ENCODE results near the gene SETX.

SETX gene

GRCh38 chr9:132364068-132364467, 9.3 kb upstream of the SETX start:
- H3K4me3 ChIP-seq (ENCODE audit: insufficient read depth, low read length, poor library complexity, severe bottlenecking), result no peak overlapping the region
- TF ChIP-seq CTCF (IDR thresholded peaks at IDR 0.05; ENCODE audit: insufficient read depth, low read length, poor library complexity, severe bottlenecking) (no peak), EZH2phosphoT487 (conservative IDR thresholded peaks at IDR 0.05; ENCODE audit: low read length) (no peak)
- no peak overlapping the region for H3K4me2 ChIP-seq (ENCODE audit: low read depth, low read length, poor library complexity, severe bottlenecking)
- H3K9me3 ChIP-seq (ENCODE audit: insufficient read depth, low read length), result no peaks in the 10 kb centered on the region
- no peaks in the 10 kb centered on the region for H3K9me2 ChIP-seq (replicated peaks; ENCODE audit: insufficient read depth, low read length)
- no peaks in the 10 kb centered on the region for H4K20me1 ChIP-seq (ENCODE audit: low read depth, low read length)
- no peak overlapping the region for H2AFZ ChIP-seq (ENCODE audit: low read depth, low read length, severe bottlenecking)
- H3K79me2 ChIP-seq (ENCODE audit: insufficient read depth, low read length), result no peaks in the 10 kb centered on the region
- no peaks in the 10 kb centered on the region for H3K27me3 ChIP-seq (ENCODE audit: low read length)
- H3K27ac ChIP-seq (ENCODE audit: low read depth, low read length), result no peak overlapping the region
- H3F3A ChIP-seq (ENCODE audit: insufficient read depth), result peaks cover 3% of the 10 kb centered on the region; the same call in 1 of the 2 replicates
- H3K36me3 ChIP-seq (ENCODE audit: low read length), result no peaks in the 10 kb centered on the region
- H3K9ac ChIP-seq (ENCODE audit: low read length), result no peak overlapping the region

- Histone ChIP-seq H3K27ac (ENCODE audit: low read depth, low read length) (no peak overlapping the region), H3K4me3 (ENCODE audit: insufficient read depth, low read length, poor library complexity, severe bottlenecking) (no peak overlapping the region), H3K79me2 (ENCODE audit: insufficient read depth, low read length) (peaks cover 20% of the 10 kb centered on the region), H2AFZ (ENCODE audit: low read depth, low read length, severe bottlenecking) (no peak overlapping the region), H3K9me3 (ENCODE audit: insufficient read depth, low read length) (no peaks in the 10 kb centered on the region), H3K9me2 (replicated peaks; ENCODE audit: insufficient read depth, low read length) (no peaks in the 10 kb centered on the region), H3K36me3 (ENCODE audit: low read length) (peaks cover 6% of the 10 kb centered on the region), H3K27me3 (ENCODE audit: low read length) (no peaks in the 10 kb centered on the region), H4K20me1 (ENCODE audit: low read depth, low read length) (no peaks in the 10 kb centered on the region), H3K4me2 (ENCODE audit: low read depth, low read length, poor library complexity, severe bottlenecking) (no peak overlapping the region), H3F3A (ENCODE audit: insufficient read depth) (peaks cover 30% of the 10 kb centered on the region), H3K9ac (ENCODE audit: low read length) (no peak overlapping the region)
- TF ChIP-seq EZH2phosphoT487 (conservative IDR thresholded peaks at IDR 0.05; ENCODE audit: low read length) (no peak), CTCF (IDR thresholded peaks at IDR 0.05; ENCODE audit: insufficient read depth, low read length, poor library complexity, severe bottlenecking) (no peak)
Observed at GRCh38 chr9:132357764-132358163, 3.0 kb upstream of the SETX start.

- H3K9ac ChIP-seq (ENCODE audit: low read length), result no peak overlapping the region
- H3K4me3 ChIP-seq (ENCODE audit: insufficient read depth, low read length, poor library complexity, severe bottlenecking), result no peak overlapping the region
- TF ChIP-seq EZH2phosphoT487 (conservative IDR thresholded peaks at IDR 0.05; ENCODE audit: low read length) (no peak), CTCF (IDR thresholded peaks at IDR 0.05; ENCODE audit: insufficient read depth, low read length, poor library complexity, severe bottlenecking) (no peak)
- no peaks in the 10 kb centered on the region for H3K27me3 ChIP-seq (ENCODE audit: low read length)
- no peaks in the 10 kb centered on the region for H3K9me2 ChIP-seq (replicated peaks; ENCODE audit: insufficient read depth, low read length)
- no peak overlapping the region for H3K27ac ChIP-seq (ENCODE audit: low read depth, low read length)
- H2AFZ ChIP-seq (ENCODE audit: low read depth, low read length, severe bottlenecking), result no peak overlapping the region
- peaks cover 44% of the 10 kb centered on the region for H3F3A ChIP-seq (ENCODE audit: insufficient read depth)
- H3K9me3 ChIP-seq (ENCODE audit: insufficient read depth, low read length), result no peaks in the 10 kb centered on the region
- peaks cover 9% of the 10 kb centered on the region for H3K36me3 ChIP-seq (ENCODE audit: low read length)
- H3K4me2 ChIP-seq (ENCODE audit: low read depth, low read length, poor library complexity, severe bottlenecking), result no peak overlapping the region
- peaks cover 33% of the 10 kb centered on the region for H3K79me2 ChIP-seq (ENCODE audit: insufficient read depth, low read length)
- H4K20me1 ChIP-seq (ENCODE audit: low read depth, low read length), result no peaks in the 10 kb centered on the region
Observed at GRCh38 chr9:132356324-132356924, 1.6 kb upstream of the SETX start.

Measured in SU-DHL-6 (cell line).